Measurements from ENCODE around the gene SGTB. TPM values are rescaled to one million over a fixed set of nuclear protein-coding genes. Genes with fewer than 3 reads are reported as not detected.

Gene SGTB
- total RNA-seq, 1 donor from 2014 or later, result 10.2 TPM

GRCh38 chr5:65704621-65705239 lies 17.2 kb downstream of the SGTB start:
- TF ChIP-seq CTCF (conservative IDR thresholded peaks at IDR 0.05), result no peak
- Mint-ChIP-seq H3K4me3 (no peak overlapping the region), H3K27me3 (no peaks in the 10 kb centered on the region), H3K36me3 (peaks cover 17% of the 10 kb centered on the region), H3K27ac (no peak overlapping the region), H3K9me3 (no peaks in the 10 kb centered on the region), H3K4me1 (ENCODE audit: unreplicated experiment) (no peaks in the 10 kb centered on the region)
- no peak for DNase-seq (ENCODE audit: extremely low spot score, unreplicated experiment)

- Mint-ChIP-seq H3K4me3 (no peak overlapping the region), H3K27ac (no peak overlapping the region), H3K4me1 (ENCODE audit: unreplicated experiment) (no peaks in the 10 kb centered on the region), H3K36me3 (peaks cover 22% of the 10 kb centered on the region), H3K9me3 (no peaks in the 10 kb centered on the region), H3K27me3 (no peaks in the 10 kb centered on the region)
- no peak for DNase-seq (ENCODE audit: extremely low spot score, unreplicated experiment)
- TF ChIP-seq CTCF (conservative IDR thresholded peaks at IDR 0.05), result no peak
Observed at GRCh38 chr5:65702036-65702435, 19.9 kb downstream of the SGTB start.

GRCh38 chr5:65699338-65699737 lies 22.6 kb downstream of the SGTB start:
- Mint-ChIP-seq H3K4me3 (no peak overlapping the region), H3K27ac (no peak overlapping the region)

GRCh38 chr5:65696892-65697291 lies 25.0 kb downstream of the SGTB start:
- H3K4me1 Mint-ChIP-seq (ENCODE audit: unreplicated experiment), result no peaks in the 10 kb centered on the region
- no peak for DNase-seq (ENCODE audit: extremely low spot score, unreplicated experiment)
- H3K9me3 Mint-ChIP-seq, result no peaks in the 10 kb centered on the region
- no peak for TF ChIP-seq CTCF (conservative IDR thresholded peaks at IDR 0.05)
- no peaks in the 10 kb centered on the region for H3K27me3 Mint-ChIP-seq
- H3K36me3 Mint-ChIP-seq, result peaks cover 12% of the 10 kb centered on the region
- H3K4me3 Mint-ChIP-seq, result no peak overlapping the region
- H3K27ac Mint-ChIP-seq, result no peak overlapping the region

More at GRCh38 chr5:65699338-65699737, 22.6 kb downstream of the SGTB start:
- Mint-ChIP-seq H3K36me3 (peaks cover 18% of the 10 kb centered on the region), H3K9me3 (no peaks in the 10 kb centered on the region), H3K4me1 (ENCODE audit: unreplicated experiment) (no peaks in the 10 kb centered on the region), H3K27me3 (no peaks in the 10 kb centered on the region)
- no peak for DNase-seq (ENCODE audit: extremely low spot score, unreplicated experiment)
- no peak for TF ChIP-seq CTCF (conservative IDR thresholded peaks at IDR 0.05)

GRCh38 chr5:65695896-65696295 lies 26.0 kb downstream of the SGTB start:
- DNase-seq (ENCODE audit: extremely low spot score, unreplicated experiment), result no peak
- no peak for TF ChIP-seq CTCF (conservative IDR thresholded peaks at IDR 0.05)
- Mint-ChIP-seq H3K27me3 (no peaks in the 10 kb centered on the region), H3K4me3 (no peak overlapping the region), H3K36me3 (peaks cover 15% of the 10 kb centered on the region), H3K27ac (no peak overlapping the region), H3K9me3 (no peaks in the 10 kb centered on the region), H3K4me1 (ENCODE audit: unreplicated experiment) (no peaks in the 10 kb centered on the region)
